ENCODE measurements around the gene KIFAP3. TPM values are rescaled to one million over a fixed set of nuclear protein-coding genes. Genes with fewer than 3 reads are reported as not detected.
"Not testable (repeated sequence)": the region's sequence is repeated elsewhere in the genome, so short reads cannot be mapped to it uniquely, and the experiment has no call there.

The KIFAP3 gene
- total RNA-seq, 1 donor from 2014 or later: 12.6 TPM

DNA sequence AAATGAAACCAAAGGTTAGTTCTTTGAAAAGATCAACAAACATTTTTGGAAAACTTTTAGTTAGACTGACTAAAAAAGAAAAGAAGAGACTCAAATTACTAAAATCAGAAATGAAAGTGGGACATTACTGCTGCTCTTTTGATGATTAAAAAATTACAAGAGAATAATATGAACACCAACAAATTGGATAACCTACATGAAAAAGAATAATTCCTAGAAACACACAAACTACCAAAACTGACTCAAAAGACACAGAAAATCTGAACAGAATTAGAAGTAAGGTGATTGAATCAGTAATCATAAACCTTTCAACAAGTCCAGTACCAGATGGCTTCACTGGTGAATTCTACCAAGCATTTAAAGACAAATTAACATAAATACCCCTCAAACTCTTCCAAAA lies 5.6 kb downstream of the KIFAP3 start:
- Histone ChIP-seq H3K9me3 (no peaks in the 10 kb centered on the region), H3K4me1 (peaks cover 0 to 4% of the 10 kb centered on the region in 2 donors), H3K27ac (no peak overlapping the region), H3K27me3 (no peaks in the 10 kb centered on the region), H3K4me3 (no peak overlapping the region), H3K36me3 (no peaks in the 10 kb centered on the region)
- DNase-seq (ENCODE audit: low spot score in 2 of 2): no peak
- TF ChIP-seq, protein P1, sequence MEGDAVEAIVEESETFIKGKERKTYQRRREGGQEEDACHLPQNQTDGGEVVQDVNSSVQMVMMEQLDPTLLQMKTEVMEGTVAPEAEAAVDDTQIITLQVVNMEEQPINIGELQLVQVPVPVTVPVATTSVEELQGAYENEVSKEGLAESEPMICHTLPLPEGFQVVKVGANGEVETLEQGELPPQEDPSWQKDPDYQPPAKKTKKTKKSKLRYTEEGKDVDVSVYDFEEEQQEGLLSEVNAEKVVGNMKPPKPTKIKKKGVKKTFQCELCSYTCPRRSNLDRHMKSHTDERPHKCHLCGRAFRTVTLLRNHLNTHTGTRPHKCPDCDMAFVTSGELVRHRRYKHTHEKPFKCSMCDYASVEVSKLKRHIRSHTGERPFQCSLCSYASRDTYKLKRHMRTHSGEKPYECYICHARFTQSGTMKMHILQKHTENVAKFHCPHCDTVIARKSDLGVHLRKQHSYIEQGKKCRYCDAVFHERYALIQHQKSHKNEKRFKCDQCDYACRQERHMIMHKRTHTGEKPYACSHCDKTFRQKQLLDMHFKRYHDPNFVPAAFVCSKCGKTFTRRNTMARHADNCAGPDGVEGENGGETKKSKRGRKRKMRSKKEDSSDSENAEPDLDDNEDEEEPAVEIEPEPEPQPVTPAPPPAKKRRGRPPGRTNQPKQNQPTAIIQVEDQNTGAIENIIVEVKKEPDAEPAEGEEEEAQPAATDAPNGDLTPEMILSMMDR (IDR thresholded peaks at IDR 0.05): no peak
- intact Hi-C loops (cut with DNase I): no loop called here

DNA sequence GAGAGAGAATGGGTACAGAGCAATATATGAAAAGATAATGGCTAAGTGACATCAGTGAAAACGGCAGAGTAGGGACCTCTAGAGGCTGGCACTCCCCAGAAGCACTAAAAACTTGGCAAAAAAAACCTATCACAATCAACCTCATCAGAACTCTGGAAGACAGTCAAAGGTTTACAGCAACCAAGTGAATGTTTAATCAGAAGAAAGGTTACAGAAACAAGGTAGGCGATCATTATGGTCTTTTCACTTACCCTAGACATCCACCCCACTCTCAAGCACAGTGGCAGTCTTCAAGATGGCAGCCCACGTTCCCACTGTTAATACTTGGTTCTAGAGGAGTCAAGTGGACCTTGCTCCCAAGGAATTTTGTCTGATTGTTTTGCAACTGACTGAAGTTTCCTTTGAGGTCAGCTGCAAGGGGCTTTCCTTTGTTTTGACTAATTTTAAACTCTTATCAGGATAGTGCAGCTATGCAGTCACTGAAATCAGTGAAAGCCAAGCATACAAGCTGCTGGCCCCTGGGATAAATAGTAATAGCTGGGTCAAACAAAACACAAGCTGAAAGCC lies 7.2 kb downstream of the KIFAP3 start:
- Histone ChIP-seq H3K4me1 (no peaks in the 10 kb centered on the region), H3K27ac (no peak overlapping the region), H3K36me3 (no peaks in the 10 kb centered on the region), H3K9me3 (no peaks in the 10 kb centered on the region), H3K27me3 (no peaks in the 10 kb centered on the region), H3K4me3 (no peak overlapping the region)
- TF ChIP-seq, protein P1 (IDR thresholded peaks at IDR 0.05): no peak
- intact Hi-C loops (cut with DNase I): no loop called here
- DNase-seq (ENCODE audit: low spot score in 2 of 2): no peak

DNA sequence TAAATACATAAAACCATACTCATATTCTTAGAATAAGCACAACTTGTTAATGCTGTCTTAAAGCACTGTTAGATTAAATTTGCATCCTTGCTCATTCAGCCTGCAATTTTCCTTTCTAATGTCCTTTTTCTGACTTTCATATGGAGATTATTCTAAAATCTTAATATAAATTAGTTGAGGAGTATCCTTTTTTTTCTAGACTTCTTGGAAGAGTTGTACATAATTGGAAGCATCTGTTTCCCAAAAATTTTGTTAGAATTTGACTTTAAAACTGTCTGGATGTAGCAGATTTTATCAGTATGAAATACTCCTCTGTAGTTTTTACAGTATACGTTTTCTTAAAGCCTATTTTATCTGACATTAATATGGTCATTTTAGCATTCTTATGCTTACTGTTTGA lies 9.7 kb downstream of the KIFAP3 start:
- TF ChIP-seq, protein P1 (IDR thresholded peaks at IDR 0.05): no peak
- no peaks in the 10 kb centered on the region for H3K27me3 ChIP-seq

DNA sequence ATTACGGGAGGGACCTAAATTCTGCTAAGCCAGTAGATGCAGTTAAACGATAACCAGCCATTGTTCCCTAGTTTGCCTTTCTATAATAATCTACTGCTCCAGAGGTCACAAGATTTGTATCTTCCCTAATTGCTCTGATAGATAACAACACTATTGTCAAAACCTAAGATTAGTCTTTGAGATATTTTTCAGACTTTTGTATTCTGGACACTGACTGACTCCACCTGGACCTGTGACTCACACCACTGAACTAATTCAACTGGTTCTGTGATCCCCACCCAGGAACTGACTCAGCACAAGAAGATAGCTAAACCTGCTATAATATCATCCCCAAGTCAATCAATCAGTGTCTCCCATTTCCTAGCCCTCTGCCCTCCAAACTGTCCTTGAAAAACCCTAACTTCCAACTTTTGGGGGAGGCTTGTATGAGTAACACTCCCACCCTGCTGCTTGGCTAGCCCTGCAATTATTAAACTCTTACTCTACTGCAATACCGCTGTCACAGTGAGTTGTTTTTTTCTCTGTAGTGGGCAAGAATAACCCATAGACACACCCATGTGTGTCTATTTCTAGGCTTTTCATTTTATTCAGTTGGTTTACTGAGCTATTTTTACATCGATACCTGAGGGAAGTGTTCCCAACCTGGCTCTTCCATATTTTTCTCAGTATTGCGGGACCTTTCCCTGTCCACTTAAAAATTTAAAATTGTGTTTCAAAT lies 11.2 kb downstream of the KIFAP3 start:
- intact Hi-C loops (cut with DNase I): no loop called here
- Histone ChIP-seq H3K27me3 (no peaks in the 10 kb centered on the region), H3K36me3 (no peaks in the 10 kb centered on the region), H3K9me3 (no peaks in the 10 kb centered on the region), H3K27ac (no peak overlapping the region), H3K4me1 (no peaks in the 10 kb centered on the region), H3K4me3 (no peak overlapping the region)
- DNase-seq (ENCODE audit: low spot score in 2 of 2): no peak
- TF ChIP-seq, protein P1 (IDR thresholded peaks at IDR 0.05): no peak

More for the DNA sequence above, 9.7 kb downstream of the KIFAP3 start:
- Histone ChIP-seq H3K36me3 (no peaks in the 10 kb centered on the region), H3K4me1 (no peaks in the 10 kb centered on the region), H3K4me3 (no peak overlapping the region), H3K27ac (no peak overlapping the region), H3K9me3 (no peaks in the 10 kb centered on the region)
- DNase-seq (ENCODE audit: low spot score in 2 of 2): no peak
- intact Hi-C loops (cut with DNase I): no loop called here

DNA sequence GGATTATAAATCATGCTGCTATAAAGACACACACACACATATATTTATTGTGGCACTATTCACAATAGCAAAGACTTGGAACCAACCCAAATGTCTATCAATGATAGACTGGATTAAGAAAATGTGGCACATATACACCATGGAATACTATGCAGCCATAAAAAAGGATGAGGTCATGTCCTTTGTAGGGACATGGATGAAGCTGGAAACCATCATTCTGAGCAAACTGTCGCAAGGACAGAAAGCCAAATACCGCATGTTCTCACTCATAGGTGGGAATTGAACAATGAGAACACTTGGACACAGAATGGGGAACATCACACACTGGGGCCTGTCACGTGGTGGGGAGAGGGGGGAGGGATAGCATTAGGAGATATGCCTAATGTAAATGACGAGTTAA lies 12.8 kb downstream of the KIFAP3 start:
- DNase-seq (ENCODE audit: low spot score in 2 of 2); H3K4me1 ChIP-seq; H3K27me3 ChIP-seq; H3K4me3 ChIP-seq; H3K27ac ChIP-seq; intact Hi-C loops (cut with DNase I); H3K36me3 ChIP-seq; H3K9me3 ChIP-seq: not testable (repeated sequence)

DNA sequence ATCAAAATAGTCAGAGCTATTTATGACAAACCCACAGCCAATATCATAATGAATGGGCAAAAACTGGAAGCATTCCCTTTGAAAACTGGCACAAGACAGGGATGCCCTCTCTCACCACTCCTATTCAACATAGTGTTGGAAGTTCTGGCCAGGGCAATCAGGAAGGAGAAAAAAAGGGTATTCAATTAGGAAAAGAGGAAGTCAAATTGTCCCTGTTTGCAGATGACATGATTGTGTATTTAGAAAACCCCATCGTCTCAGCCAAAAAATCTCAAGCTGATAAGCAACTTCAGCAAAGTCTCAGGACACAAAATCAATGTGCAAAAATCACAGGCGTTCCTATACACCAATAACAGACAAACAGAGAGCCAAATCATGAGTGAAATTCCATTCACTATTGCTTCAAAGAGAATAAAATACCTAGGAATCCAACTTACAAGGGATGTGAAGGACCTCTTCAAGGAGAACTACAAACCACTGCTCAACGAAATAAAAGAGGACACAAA lies 14.4 kb downstream of the KIFAP3 start:
- H3K9me3 ChIP-seq; H3K27ac ChIP-seq; DNase-seq (ENCODE audit: low spot score in 2 of 2); H3K4me1 ChIP-seq; H3K27me3 ChIP-seq; H3K36me3 ChIP-seq; intact Hi-C loops (cut with DNase I); H3K4me3 ChIP-seq: not testable (repeated sequence)
